Measurements from ENCODE around the gene LRP1. TPM values are rescaled to one million over a fixed set of nuclear protein-coding genes. Genes with fewer than 3 reads are reported as not detected.

Gene LRP1
- total and polyA plus RNA-seq, 2 of the 13 experiments (the other 11 are each of a cell fraction or from before 2014, with no cell fraction given), result 14.7 to 30.8 TPM

DNA sequence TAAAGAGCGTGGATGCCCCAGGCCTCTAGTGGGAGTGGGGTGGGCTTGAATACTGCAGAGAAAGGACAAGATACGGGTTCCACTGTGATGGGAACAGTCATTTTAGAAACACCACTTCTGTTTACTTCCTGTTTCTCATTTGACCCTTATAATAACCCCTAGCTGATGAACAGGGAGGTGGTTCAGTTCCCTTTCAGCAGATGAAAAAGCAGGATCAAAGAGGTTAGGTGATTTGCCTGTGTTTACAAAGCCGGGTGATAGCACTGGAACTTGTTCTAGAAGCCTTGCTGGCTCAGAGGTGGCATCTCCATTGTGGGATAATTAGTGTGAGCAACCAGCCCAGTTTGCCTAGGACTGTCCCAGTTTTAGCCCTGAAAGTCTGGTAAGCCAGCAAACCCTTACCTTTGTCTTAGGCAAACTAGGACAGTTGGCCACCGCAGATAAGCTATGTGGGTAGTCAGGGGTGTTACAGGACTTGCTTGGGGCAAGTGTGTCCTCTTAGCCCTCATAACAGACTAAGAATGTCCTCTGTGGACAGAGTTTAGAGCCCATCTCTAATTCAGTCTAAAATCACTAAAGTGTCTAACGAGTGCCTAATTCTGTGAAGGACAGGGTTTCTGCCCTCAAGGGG, 26.6 kb downstream of the LRP1 start (continued):
- no peak for TF ChIP-seq ZNF337 (CRISPR knock-in tag; IDR thresholded peaks at IDR 0.05; ENCODE audit: borderline replicate concordance, low read depth)
- TF ChIP-seq NFE2L2 (IDR thresholded peaks at IDR 0.05; ENCODE audit: low read length), result no peak
- TF ChIP-seq, protein P1, sequence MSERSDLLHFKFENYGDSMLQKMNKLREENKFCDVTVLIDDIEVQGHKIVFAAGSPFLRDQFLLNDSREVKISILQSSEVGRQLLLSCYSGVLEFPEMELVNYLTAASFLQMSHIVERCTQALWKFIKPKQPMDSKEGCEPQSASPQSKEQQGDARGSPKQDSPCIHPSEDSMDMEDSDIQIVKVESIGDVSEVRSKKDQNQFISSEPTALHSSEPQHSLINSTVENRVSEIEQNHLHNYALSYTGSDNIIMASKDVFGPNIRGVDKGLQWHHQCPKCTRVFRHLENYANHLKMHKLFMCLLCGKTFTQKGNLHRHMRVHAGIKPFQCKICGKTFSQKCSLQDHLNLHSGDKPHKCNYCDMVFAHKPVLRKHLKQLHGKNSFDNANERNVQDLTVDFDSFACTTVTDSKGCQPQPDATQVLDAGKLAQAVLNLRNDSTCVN (CRISPR knock-in tag; IDR thresholded peaks at IDR 0.05; ENCODE audit: borderline replicate concordance), result peak; percentile 70
- no peak for TF ChIP-seq ZNF207 (IDR thresholded peaks at IDR 0.05; ENCODE audit: borderline replicate concordance)
- no peak for TF ChIP-seq ZNF354B (CRISPR knock-in tag; IDR thresholded peaks at IDR 0.05)
- peak; percentile 61 for TF ChIP-seq SAP130 (CRISPR knock-in tag; IDR thresholded peaks at IDR 0.05; ENCODE audit: low read depth)
- TF ChIP-seq ZNF556 (CRISPR knock-in tag; IDR thresholded peaks at IDR 0.05; ENCODE audit: borderline replicate concordance), result no peak
- no peak for TF ChIP-seq SMARCE1 (IDR thresholded peaks at IDR 0.05; ENCODE audit: borderline replicate concordance)
- no peak for TF ChIP-seq LCORL (IDR thresholded peaks at IDR 0.05)
- TF ChIP-seq LCORL (CRISPR knock-in tag; IDR thresholded peaks at IDR 0.05), result no peak
- TF ChIP-seq, protein P2, sequence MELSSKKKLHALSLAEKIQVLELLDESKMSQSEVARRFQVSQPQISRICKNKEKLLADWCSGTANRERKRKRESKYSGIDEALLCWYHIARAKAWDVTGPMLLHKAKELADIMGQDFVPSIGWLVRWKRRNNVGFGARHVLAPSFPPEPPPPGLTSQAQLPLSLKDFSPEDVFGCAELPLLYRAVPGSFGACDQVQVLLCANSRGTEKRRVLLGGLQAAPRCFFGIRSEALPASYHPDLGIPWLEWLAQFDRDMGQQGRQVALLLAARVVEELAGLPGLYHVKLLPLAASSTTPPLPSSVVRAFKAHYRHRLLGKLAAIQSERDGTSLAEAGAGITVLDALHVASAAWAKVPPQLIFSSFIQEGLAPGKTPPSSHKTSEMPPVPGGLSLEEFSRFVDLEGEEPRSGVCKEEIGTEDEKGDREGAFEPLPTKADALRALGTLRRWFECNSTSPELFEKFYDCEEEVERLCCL (CRISPR knock-in tag; IDR thresholded peaks at IDR 0.05; ENCODE audit: borderline replicate concordance), result no peak
- no peak for TF ChIP-seq PHB2 (IDR thresholded peaks at IDR 0.05; ENCODE audit: partially characterized antibody)
- no peak for TF ChIP-seq MAFK (conservative IDR thresholded peaks at IDR 0.05 in 1 of 2, IDR thresholded peaks at IDR 0.05 in 1 of 2; ENCODE audit: low read length in 2 of 2)
- TF ChIP-seq ZBTB7A (CRISPR knock-in tag; IDR thresholded peaks at IDR 0.05), result no peak
- TF ChIP-seq KDM5A (IDR thresholded peaks at IDR 0.05; ENCODE audit: borderline replicate concordance, low read length), result no peak
- TF ChIP-seq, protein P3, sequence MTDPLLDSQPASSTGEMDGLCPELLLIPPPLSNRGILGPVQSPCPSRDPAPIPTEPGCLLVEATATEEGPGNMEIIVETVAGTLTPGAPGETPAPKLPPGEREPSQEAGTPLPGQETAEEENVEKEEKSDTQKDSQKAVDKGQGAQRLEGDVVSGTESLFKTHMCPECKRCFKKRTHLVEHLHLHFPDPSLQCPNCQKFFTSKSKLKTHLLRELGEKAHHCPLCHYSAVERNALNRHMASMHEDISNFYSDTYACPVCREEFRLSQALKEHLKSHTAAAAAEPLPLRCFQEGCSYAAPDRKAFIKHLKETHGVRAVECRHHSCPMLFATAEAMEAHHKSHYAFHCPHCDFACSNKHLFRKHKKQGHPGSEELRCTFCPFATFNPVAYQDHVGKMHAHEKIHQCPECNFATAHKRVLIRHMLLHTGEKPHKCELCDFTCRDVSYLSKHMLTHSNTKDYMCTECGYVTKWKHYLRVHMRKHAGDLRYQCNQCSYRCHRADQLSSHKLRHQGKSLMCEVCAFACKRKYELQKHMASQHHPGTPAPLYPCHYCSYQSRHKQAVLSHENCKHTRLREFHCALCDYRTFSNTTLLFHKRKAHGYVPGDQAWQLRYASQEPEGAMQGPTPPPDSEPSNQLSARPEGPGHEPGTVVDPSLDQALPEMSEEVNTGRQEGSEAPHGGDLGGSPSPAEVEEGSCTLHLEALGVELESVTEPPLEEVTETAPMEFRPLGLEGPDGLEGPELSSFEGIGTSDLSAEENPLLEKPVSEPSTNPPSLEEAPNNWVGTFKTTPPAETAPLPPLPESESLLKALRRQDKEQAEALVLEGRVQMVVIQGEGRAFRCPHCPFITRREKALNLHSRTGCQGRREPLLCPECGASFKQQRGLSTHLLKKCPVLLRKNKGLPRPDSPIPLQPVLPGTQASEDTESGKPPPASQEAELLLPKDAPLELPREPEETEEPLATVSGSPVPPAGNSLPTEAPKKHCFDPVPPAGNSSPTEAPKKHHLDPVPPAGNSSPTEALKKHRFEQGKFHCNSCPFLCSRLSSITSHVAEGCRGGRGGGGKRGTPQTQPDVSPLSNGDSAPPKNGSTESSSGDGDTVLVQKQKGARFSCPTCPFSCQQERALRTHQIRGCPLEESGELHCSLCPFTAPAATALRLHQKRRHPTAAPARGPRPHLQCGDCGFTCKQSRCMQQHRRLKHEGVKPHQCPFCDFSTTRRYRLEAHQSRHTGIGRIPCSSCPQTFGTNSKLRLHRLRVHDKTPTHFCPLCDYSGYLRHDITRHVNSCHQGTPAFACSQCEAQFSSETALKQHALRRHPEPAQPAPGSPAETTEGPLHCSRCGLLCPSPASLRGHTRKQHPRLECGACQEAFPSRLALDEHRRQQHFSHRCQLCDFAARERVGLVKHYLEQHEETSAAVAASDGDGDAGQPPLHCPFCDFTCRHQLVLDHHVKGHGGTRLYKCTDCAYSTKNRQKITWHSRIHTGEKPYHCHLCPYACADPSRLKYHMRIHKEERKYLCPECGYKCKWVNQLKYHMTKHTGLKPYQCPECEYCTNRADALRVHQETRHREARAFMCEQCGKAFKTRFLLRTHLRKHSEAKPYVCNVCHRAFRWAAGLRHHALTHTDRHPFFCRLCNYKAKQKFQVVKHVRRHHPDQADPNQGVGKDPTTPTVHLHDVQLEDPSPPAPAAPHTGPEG (CRISPR knock-in tag; IDR thresholded peaks at IDR 0.05), result no peak
- peak; percentile 46; the same call in 1 of the 2 replicates for TF ChIP-seq GATAD2A (CRISPR knock-in tag; IDR thresholded peaks at IDR 0.05)
- TF ChIP-seq, protein P4, sequence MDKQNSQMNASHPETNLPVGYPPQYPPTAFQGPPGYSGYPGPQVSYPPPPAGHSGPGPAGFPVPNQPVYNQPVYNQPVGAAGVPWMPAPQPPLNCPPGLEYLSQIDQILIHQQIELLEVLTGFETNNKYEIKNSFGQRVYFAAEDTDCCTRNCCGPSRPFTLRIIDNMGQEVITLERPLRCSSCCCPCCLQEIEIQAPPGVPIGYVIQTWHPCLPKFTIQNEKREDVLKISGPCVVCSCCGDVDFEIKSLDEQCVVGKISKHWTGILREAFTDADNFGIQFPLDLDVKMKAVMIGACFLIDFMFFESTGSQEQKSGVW (CRISPR knock-in tag; IDR thresholded peaks at IDR 0.05; ENCODE audit: borderline replicate concordance), result no peak
- TF ChIP-seq, protein P5, sequence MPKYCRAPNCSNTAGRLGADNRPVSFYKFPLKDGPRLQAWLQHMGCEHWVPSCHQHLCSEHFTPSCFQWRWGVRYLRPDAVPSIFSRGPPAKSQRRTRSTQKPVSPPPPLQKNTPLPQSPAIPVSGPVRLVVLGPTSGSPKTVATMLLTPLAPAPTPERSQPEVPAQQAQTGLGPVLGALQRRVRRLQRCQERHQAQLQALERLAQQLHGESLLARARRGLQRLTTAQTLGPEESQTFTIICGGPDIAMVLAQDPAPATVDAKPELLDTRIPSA (CRISPR knock-in tag; IDR thresholded peaks at IDR 0.05; ENCODE audit: borderline replicate concordance), result no peak
- TF ChIP-seq RARA (CRISPR knock-in tag; IDR thresholded peaks at IDR 0.05), result peak; percentile 85
- peak; percentile 70; the same call in 1 of the 2 replicates for TF ChIP-seq TBX2 (CRISPR knock-in tag; IDR thresholded peaks at IDR 0.05; ENCODE audit: borderline replicate concordance)
- TF ChIP-seq ZKSCAN5 (CRISPR knock-in tag; IDR thresholded peaks at IDR 0.05), result no peak

Data from HepG2 (cell line).